Right atrium auricular region (tissue), 2 donors: ENCODE measurements around the gene WDR43. TPM values are rescaled to one million over a fixed set of nuclear protein-coding genes. Genes with fewer than 3 reads are reported as not detected.
"Not testable (repeated sequence)": the region's sequence is repeated elsewhere in the genome, so short reads cannot be mapped to it uniquely, and the experiment has no call there.

Experiments
- DNase-seq: peaks from one replicate; pipeline ENCODE4 v3.0.0-alpha.2; 2019; ENCODE audit warnings: low spot score
- H3K27ac ChIP-seq, 2 donors: fragments of 200-600 bp; sonication (generic); 1 replicate in 1 of 2; 2 replicates in 1 of 2; pipeline ENCODE4 v1.5.1; 2016 to 2019
- H3K27me3 ChIP-seq, 2 donors: fragments of 200-600 bp; sonication (generic); one replicate each; pipeline versions ENCODE4 v1.5.1 to v1.6.0; 2017 to 2019
- H3K36me3 ChIP-seq: fragments of 200-600 bp; sonication (generic); one replicate; pipeline ENCODE4 v1.5.1; 2016
- H3K4me1 ChIP-seq, 2 donors: fragments of 200-600 bp; sonication (generic); one replicate each; pipeline versions ENCODE4 v1.5.1 to v1.6.0; 2017 to 2019
- H3K4me3 ChIP-seq, 2 donors: fragments of 200-600 bp; sonication (generic); 1 replicate in 1 of 2; 2 replicates in 1 of 2; pipeline ENCODE4 v1.5.1; 2017 to 2019; ENCODE audit warnings: mild to moderate bottlenecking in 1 of 2, moderate library complexity in 1 of 2
- H3K9me3 ChIP-seq, 2 donors: fragments of 200-600 bp; sonication (generic); one replicate each; pipeline ENCODE4 v1.5.1; 2019
- CTCF ChIP-seq, 2 donors: fragments of 200-600 bp; sonication (generic); IDR thresholded peaks; one replicate each; pipeline ENCODE4 v1.5.1; 2019; ENCODE audit warnings: antibody characterized with exemption in 2 of 2
- total RNA-seq, 2 donors: library from RNA; depleted of rRNA; stranded (reverse); fragments of >200 nt; gene quantifications; one replicate each; pipeline ENCODE4 v1.1.0, GENCODE V29; 2016

WDR43 gene
- total RNA-seq, 2 donors from 2014 or later, result 17.8 to 18.9 TPM

GRCh38 chr2:28972778-28973335, 78.4 kb downstream of the WDR43 start:
- no peak for DNase-seq
- H3K9me3 ChIP-seq, result no peaks in the 10 kb centered on the region
- H3K27me3 ChIP-seq, result no peaks in the 10 kb centered on the region
- H3K27ac ChIP-seq, result no peak overlapping the region
- no peak for TF ChIP-seq CTCF (IDR thresholded peaks at IDR 0.05)
- H3K4me1 ChIP-seq, result peaks cover 0 to 9% of the 10 kb centered on the region in 2 donors
- H3K36me3 ChIP-seq, result no peaks in the 10 kb centered on the region
- H3K4me3 ChIP-seq, result no peak overlapping the region

GRCh38 chr2:28974252-28974651, 79.8 kb downstream of the WDR43 start:
- DNase-seq, result no peak
- TF ChIP-seq CTCF (IDR thresholded peaks at IDR 0.05), result no peak
- H3K9me3 ChIP-seq, result no peaks in the 10 kb centered on the region
- H3K27me3 ChIP-seq, result no peaks in the 10 kb centered on the region
- H3K36me3 ChIP-seq, result no peaks in the 10 kb centered on the region
- H3K4me1 ChIP-seq, result peaks cover 0 to 9% of the 10 kb centered on the region in 2 donors
- no peak overlapping the region for H3K4me3 ChIP-seq
- no peak overlapping the region for H3K27ac ChIP-seq

GRCh38 chr2:28975671-28976070, 81.2 kb downstream of the WDR43 start:
- Histone ChIP-seq H3K27ac (no peak overlapping the region), H3K4me3 (no peak overlapping the region), H3K27me3 (no peaks in the 10 kb centered on the region), H3K9me3 (no peaks in the 10 kb centered on the region), H3K36me3 (no peaks in the 10 kb centered on the region), H3K4me1 (peaks cover 0 to 10% of the 10 kb centered on the region in 2 donors)
- TF ChIP-seq CTCF (IDR thresholded peaks at IDR 0.05), result no peak
- no peak for DNase-seq

- Histone ChIP-seq H3K27me3 (no peaks in the 10 kb centered on the region), H3K27ac (peak overlapping the region; percentile 54 to 78), H3K4me1 (peaks cover 0 to 19% of the 10 kb centered on the region in 2 donors), H3K36me3 (no peaks in the 10 kb centered on the region), H3K9me3 (no peaks in the 10 kb centered on the region), H3K4me3 (no peak overlapping the region)
- DNase-seq, result no peak
- no peak for TF ChIP-seq CTCF (IDR thresholded peaks at IDR 0.05)
Observed at GRCh38 chr2:28976584-28976983, 82.1 kb downstream of the WDR43 start.

- H3K4me3 ChIP-seq, result no peak overlapping the region
- no peak for DNase-seq
- H3K27ac ChIP-seq, result peak overlapping the region; percentile 54 to 78
- peaks cover 0 to 27% of the 10 kb centered on the region in 2 donors for H3K4me1 ChIP-seq
- no peaks in the 10 kb centered on the region for H3K36me3 ChIP-seq
- no peaks in the 10 kb centered on the region for H3K9me3 ChIP-seq
- no peaks in the 10 kb centered on the region for H3K27me3 ChIP-seq
- TF ChIP-seq CTCF (IDR thresholded peaks at IDR 0.05), result no peak
Observed at GRCh38 chr2:28977176-28977875, 82.9 kb downstream of the WDR43 start.

GRCh38 chr2:28978001-28978400, 83.5 kb downstream of the WDR43 start:
- H3K4me3 ChIP-seq, H3K36me3 ChIP-seq, DNase-seq, H3K27ac ChIP-seq, H3K9me3 ChIP-seq, H3K27me3 ChIP-seq: not testable (repeated sequence)
- H3K4me1 ChIP-seq, result peaks cover 0 to 31% of the 10 kb centered on the region in 2 donors
